ENCODE data around the gene SLC6A5.

Gene SLC6A5

GRCh38 chr11:20589796-20590195 lies 9.6 kb upstream of the SLC6A5 start:
- DNase-seq, result no peak
- H3K79me2 ChIP-seq (ENCODE audit: low read length), result no peaks in the 10 kb centered on the region
- no peaks in the 10 kb centered on the region for H3K36me3 ChIP-seq (replicated peaks; ENCODE audit: insufficient read depth, low read length)

GRCh38 chr11:20590381-20590780 lies 9.0 kb upstream of the SLC6A5 start:
- Histone ChIP-seq H3K4me2 (ENCODE audit: low read depth, low read length) (no peak overlapping the region), H3K9me2 (replicated peaks; ENCODE audit: insufficient read depth, low read length) (no peaks in the 10 kb centered on the region), H3K4me3 (ENCODE audit: low read length) (no peak overlapping the region)

More at GRCh38 chr11:20589796-20590195, 9.6 kb upstream of the SLC6A5 start:
- Histone ChIP-seq H3K9ac (ENCODE audit: low read length) (no peak overlapping the region), H3K9me2 (replicated peaks; ENCODE audit: insufficient read depth, low read length) (no peaks in the 10 kb centered on the region), H3K4me3 (ENCODE audit: low read length) (no peak overlapping the region), H3K4me1 (ENCODE audit: low read length) (no peaks in the 10 kb centered on the region), H4K20me1 (ENCODE audit: insufficient read depth, low read length) (no peaks in the 10 kb centered on the region), H3K27me3 (replicated peaks; ENCODE audit: insufficient read depth, low read length) (no peaks in the 10 kb centered on the region), H3K4me2 (ENCODE audit: low read depth, low read length) (no peak overlapping the region), H3K9me3 (replicated peaks; ENCODE audit: insufficient read depth, low read length) (no peaks in the 10 kb centered on the region), H2AFZ (ENCODE audit: low read length) (no peak overlapping the region), H3K27ac (ENCODE audit: low read length) (no peak overlapping the region), H3F3A (ENCODE audit: insufficient read depth, low read length) (no peaks in the 10 kb centered on the region)
- TF ChIP-seq CTCF (IDR thresholded peaks at IDR 0.05; ENCODE audit: low read length) (no peak), EZH2phosphoT487 (IDR thresholded peaks at IDR 0.05; ENCODE audit: low read length) (no peak), EZH2 (optimal IDR thresholded peaks at IDR 0.05; ENCODE audit: low read depth, low read length) (no peak)

GRCh38 chr11:20592741-20593140 lies 6.7 kb upstream of the SLC6A5 start:
- H3F3A ChIP-seq (ENCODE audit: insufficient read depth, low read length), result no peaks in the 10 kb centered on the region
- no peaks in the 10 kb centered on the region for H3K36me3 ChIP-seq (replicated peaks; ENCODE audit: insufficient read depth, low read length)
- no peak overlapping the region for H3K9ac ChIP-seq (ENCODE audit: low read length)
- no peak overlapping the region for H2AFZ ChIP-seq (ENCODE audit: low read length)
- H3K9me2 ChIP-seq (replicated peaks; ENCODE audit: insufficient read depth, low read length), result no peaks in the 10 kb centered on the region
- no peak overlapping the region for H3K27ac ChIP-seq (ENCODE audit: low read length)
- no peak overlapping the region for H3K4me3 ChIP-seq (ENCODE audit: low read length)
- H4K20me1 ChIP-seq (ENCODE audit: insufficient read depth, low read length), result no peaks in the 10 kb centered on the region
- H3K79me2 ChIP-seq (ENCODE audit: low read length), result no peaks in the 10 kb centered on the region
- H3K4me2 ChIP-seq (ENCODE audit: low read depth, low read length), result no peak overlapping the region
- no peaks in the 10 kb centered on the region for H3K9me3 ChIP-seq (replicated peaks; ENCODE audit: insufficient read depth, low read length)
- TF ChIP-seq EZH2 (optimal IDR thresholded peaks at IDR 0.05; ENCODE audit: low read depth, low read length) (no peak), CTCF (IDR thresholded peaks at IDR 0.05; ENCODE audit: low read length) (no peak), EZH2phosphoT487 (IDR thresholded peaks at IDR 0.05; ENCODE audit: low read length) (no peak)
- no peaks in the 10 kb centered on the region for H3K4me1 ChIP-seq (ENCODE audit: low read length)
- no peaks in the 10 kb centered on the region for H3K27me3 ChIP-seq (replicated peaks; ENCODE audit: insufficient read depth, low read length)
- DNase-seq, result no peak

More at GRCh38 chr11:20590381-20590780, 9.0 kb upstream of the SLC6A5 start:
- no peak overlapping the region for H3K9ac ChIP-seq (ENCODE audit: low read length)
- H3K27ac ChIP-seq (ENCODE audit: low read length), result no peak overlapping the region
- H4K20me1 ChIP-seq (ENCODE audit: insufficient read depth, low read length), result no peaks in the 10 kb centered on the region
- DNase-seq, result no peak
- no peaks in the 10 kb centered on the region for H3K36me3 ChIP-seq (replicated peaks; ENCODE audit: insufficient read depth, low read length)
- no peak overlapping the region for H2AFZ ChIP-seq (ENCODE audit: low read length)
- H3K79me2 ChIP-seq (ENCODE audit: low read length), result no peaks in the 10 kb centered on the region
- no peaks in the 10 kb centered on the region for H3K4me1 ChIP-seq (ENCODE audit: low read length)
- TF ChIP-seq EZH2phosphoT487 (IDR thresholded peaks at IDR 0.05; ENCODE audit: low read length) (no peak), CTCF (IDR thresholded peaks at IDR 0.05; ENCODE audit: low read length) (no peak), EZH2 (optimal IDR thresholded peaks at IDR 0.05; ENCODE audit: low read depth, low read length) (no peak)
- no peaks in the 10 kb centered on the region for H3F3A ChIP-seq (ENCODE audit: insufficient read depth, low read length)
- no peaks in the 10 kb centered on the region for H3K9me3 ChIP-seq (replicated peaks; ENCODE audit: insufficient read depth, low read length)
- no peaks in the 10 kb centered on the region for H3K27me3 ChIP-seq (replicated peaks; ENCODE audit: insufficient read depth, low read length)
